Testis (tissue), 5 donors: Measurements from ENCODE around the gene PACRGL. TPM values are rescaled to one million over a fixed set of nuclear protein-coding genes. Genes with fewer than 3 reads are reported as not detected.

Experiments
- DNase-seq: peaks from one replicate; pipeline ENCODE4 v3.0.0-alpha.2; 2019
- H3K27ac ChIP-seq, 2 donors: fragments of 200-600 bp; sonication (generic); one replicate each; pipeline ENCODE4 v1.5.1; 2019
- H3K27me3 ChIP-seq: fragments of 200-600 bp; sonication (generic); one replicate; pipeline ENCODE4 v1.5.1; 2019
- H3K36me3 ChIP-seq: fragments of 200-600 bp; sonication (generic); one replicate; pipeline ENCODE4 v1.5.1; 2017; ENCODE audit warnings: low read depth; ENCODE audit errors: missing control alignments
- H3K4me1 ChIP-seq: fragments of 200-600 bp; sonication (generic); one replicate; pipeline ENCODE4 v1.5.1; 2019
- H3K4me3 ChIP-seq, 2 donors: fragments of 200-600 bp; sonication (generic); one replicate each; pipeline ENCODE4 v1.5.1; 2017 to 2019
- H3K9me3 ChIP-seq: fragments of 200-600 bp; sonication (generic); one replicate; pipeline ENCODE4 v1.5.1; 2017
- POLR2A ChIP-seq: fragments of 450-650 bp; IDR thresholded peaks from one replicate; pipeline ENCODE4 v1.6.1; 2017; ENCODE audit warnings: antibody characterized with exemption, mild to moderate bottlenecking, moderate library complexity
- WGBS, 2 donors: methylation state at CpG; one replicate each; pipeline ENCODE4 v1.1.5; 2018; 5-methylcytosine and 5-hydroxymethylcytosine counted together
- intact Hi-C: fragments of 100-400 bp; cut with DNase I; formaldehyde crosslinking; loops from one replicate; pipeline ENCODE4 v1.15.1; 2023; ENCODE audit warnings: low total_unique reads
- long read RNA-seq, 2 donors: transcript quantifications; one replicate each; lab custom pipeline, GENCODE V29; 2026
- polyA plus RNA-seq: library from polyadenylated mRNA; stranded (reverse); fragments of 350-450 nt; fragmentation: Illumina TruSeq; extraction: RNeasy Lipid Tissue Mini Kit (QIAGEN cat#74804); gene quantifications from one replicate; pipeline ENCODE4 v1.2.3, GENCODE V29; 2014; ENCODE audit warnings: low read depth, low replicate concordance; ENCODE audit not compliant: insufficient read depth
- total RNA-seq, 2 donors: library from RNA; depleted of rRNA; stranded (reverse); fragments of >200 nt; gene quantifications; one replicate each; pipeline ENCODE4 v1.2.3, GENCODE V29; 2016
- TF ChIP-seq, protein P1 (sequence below), 3 experiments: fragments of 450-650 bp in 2 of 3; fragments of 200-600 bp in 1 of 3; sonication (generic) in 1 of 3; IDR thresholded peaks; one replicate each; pipeline ENCODE4 v1.5.1; 2016 to 2019; ENCODE audit warnings: antibody characterized with exemption in 3 of 3, mild to moderate bottlenecking in 2 of 3, moderate library complexity in 1 of 3

PACRGL gene
- 10 to 100 TPM; 53.9 to 90.8 TPM for total RNA-seq
- polyA plus RNA-seq: 109 TPM
- long read RNA-seq, donor 1, partial matches to known transcripts: 0 of 1 reads
- long read RNA-seq, donor 1, other reads (novel, unspliced or antisense): 0 of 1 reads
- long read RNA-seq, donor 2: 0 reads

DNA sequence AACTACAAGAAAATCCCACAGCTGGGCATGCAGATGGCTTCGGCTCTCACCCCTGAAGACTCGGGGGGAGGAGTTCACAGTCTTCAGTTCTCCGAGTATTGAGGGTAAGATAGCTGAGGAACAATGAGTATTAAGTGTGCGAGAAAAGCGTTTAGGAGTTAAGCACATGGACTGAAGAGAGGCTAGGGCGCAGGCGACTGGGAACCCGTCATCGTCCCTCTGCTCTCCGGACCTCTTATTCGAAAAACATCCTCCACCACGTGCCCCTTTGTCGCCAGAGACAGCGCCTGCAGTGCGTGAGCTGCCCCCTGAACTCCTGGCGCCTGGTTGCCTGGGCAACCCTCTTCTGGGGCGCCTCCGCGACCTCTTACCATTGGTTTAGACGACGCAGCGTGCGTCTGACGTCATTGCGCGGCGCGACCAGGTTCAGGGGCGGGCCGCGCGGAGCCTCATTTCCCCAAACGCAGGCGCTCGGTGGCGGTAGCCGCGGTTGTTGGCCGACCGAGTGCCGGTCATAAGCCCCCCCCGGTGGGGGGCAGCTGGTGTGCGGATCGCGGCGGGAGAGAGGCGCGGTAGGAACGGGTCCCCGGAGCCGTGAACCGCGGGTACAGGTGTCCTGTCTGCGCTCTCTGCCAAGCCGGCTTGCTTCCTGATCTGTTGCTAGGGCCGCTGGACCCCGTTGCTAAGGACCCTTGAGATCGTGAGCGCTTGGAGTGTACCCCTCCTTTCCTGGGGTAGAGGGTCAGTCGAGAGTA is at the start of gene PACRGL:
Gene PACRGL, plus strand, starts transcription at position 452 of the 755 bp plus-strand sequence. CDS start 4,024 bp downstream, outside the sequence.
- H3K27ac ChIP-seq: peak within 1 kb of the TSS; percentile 64 to 66
- TF ChIP-seq, protein P1, sequence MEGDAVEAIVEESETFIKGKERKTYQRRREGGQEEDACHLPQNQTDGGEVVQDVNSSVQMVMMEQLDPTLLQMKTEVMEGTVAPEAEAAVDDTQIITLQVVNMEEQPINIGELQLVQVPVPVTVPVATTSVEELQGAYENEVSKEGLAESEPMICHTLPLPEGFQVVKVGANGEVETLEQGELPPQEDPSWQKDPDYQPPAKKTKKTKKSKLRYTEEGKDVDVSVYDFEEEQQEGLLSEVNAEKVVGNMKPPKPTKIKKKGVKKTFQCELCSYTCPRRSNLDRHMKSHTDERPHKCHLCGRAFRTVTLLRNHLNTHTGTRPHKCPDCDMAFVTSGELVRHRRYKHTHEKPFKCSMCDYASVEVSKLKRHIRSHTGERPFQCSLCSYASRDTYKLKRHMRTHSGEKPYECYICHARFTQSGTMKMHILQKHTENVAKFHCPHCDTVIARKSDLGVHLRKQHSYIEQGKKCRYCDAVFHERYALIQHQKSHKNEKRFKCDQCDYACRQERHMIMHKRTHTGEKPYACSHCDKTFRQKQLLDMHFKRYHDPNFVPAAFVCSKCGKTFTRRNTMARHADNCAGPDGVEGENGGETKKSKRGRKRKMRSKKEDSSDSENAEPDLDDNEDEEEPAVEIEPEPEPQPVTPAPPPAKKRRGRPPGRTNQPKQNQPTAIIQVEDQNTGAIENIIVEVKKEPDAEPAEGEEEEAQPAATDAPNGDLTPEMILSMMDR (IDR thresholded peaks at IDR 0.05): no peak
- no peak for TF ChIP-seq POLR2A
- WGBS, 2 donors: 0% methylated on average over 16 to 34 of the region's 60 CpGs
- intact Hi-C loops: no loop called here
- peaks cover 9% of the 10 kb centered on the region for H3K4me1 ChIP-seq
- H3K27me3 ChIP-seq: no peaks in the 10 kb centered on the region
- peak within 1 kb of the TSS; percentile 78 to 84 for H3K4me3 ChIP-seq
- no peaks in the 10 kb centered on the region for H3K36me3 ChIP-seq
- peak; percentile 98 for DNase-seq
- no peaks in the 10 kb centered on the region for H3K9me3 ChIP-seq

DNA sequence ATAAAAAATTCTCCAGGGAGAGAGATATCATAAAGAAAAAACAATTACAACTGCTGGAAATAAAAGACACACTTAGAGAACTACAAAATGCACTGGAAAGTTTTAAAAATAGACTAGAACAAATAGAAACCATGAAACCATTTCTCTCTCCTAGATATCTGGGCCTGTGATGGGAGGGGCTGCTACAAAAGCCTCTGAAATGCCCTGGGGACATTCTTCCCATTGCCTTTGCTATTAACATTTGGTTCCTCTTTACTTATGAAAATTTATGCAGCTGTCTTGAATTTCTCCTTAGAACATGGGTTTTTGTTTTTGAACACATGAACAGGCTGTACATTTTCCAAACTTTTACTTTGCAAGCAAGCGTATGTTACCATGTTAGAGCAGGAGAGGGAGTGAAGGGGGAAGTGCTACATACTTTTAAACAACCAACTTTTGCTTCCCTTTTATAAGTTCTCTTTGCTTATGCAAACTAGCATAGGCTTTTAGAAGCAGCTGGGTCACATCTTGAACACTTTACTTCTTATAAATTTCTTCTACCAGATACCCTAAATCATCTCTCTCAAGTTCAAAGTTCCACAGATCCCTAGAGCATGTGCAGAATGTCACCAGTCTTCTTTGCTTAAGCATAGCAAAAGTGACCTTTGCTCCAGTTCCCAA is 47.9 kb upstream of the PACRGL start:
- intact Hi-C loops: no loop called here
- WGBS, 2 donors: 71 to 83% methylated on average over 1 of the region's 1 CpG
- Histone ChIP-seq H3K36me3 (no peaks in the 10 kb centered on the region), H3K9me3 (no peaks in the 10 kb centered on the region), H3K4me3 (no peak overlapping the region), H3K27me3 (no peaks in the 10 kb centered on the region), H3K4me1 (no peaks in the 10 kb centered on the region), H3K27ac (no peak overlapping the region)
- TF ChIP-seq, protein P1 (IDR thresholded peaks at IDR 0.05): no peak
- TF ChIP-seq POLR2A: no peak
- no peak for DNase-seq

DNA sequence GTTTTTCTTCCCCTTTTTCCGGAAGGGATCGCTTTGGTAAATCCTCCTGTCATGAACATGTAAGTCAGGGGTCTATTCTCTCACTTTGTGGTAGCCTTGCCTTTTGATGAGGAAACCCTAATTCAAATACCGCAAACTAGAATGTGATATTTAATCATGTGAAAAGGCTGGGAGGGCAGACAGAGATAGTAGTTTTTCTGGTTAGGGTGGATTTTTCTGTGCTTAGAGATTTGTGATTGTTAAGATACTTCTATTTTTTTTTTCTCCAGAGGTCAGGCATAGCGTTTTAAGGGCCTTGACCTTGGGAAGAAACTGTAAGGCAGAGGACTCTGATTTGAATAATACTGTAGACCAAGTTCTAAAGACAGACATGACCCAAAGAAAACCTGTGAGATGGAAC is 41.8 kb upstream of the PACRGL start:
- Histone ChIP-seq H3K27ac (no peak overlapping the region), H3K36me3 (no peaks in the 10 kb centered on the region), H3K4me3 (no peak overlapping the region), H3K9me3 (no peaks in the 10 kb centered on the region), H3K4me1 (no peaks in the 10 kb centered on the region), H3K27me3 (no peaks in the 10 kb centered on the region)
- intact Hi-C loops: no loop called here
- TF ChIP-seq, protein P1 (IDR thresholded peaks at IDR 0.05): no peak
- TF ChIP-seq POLR2A: no peak
- DNase-seq: no peak
- WGBS, 2 donors: 62 to 67% methylated on average over 4 of the region's 4 CpGs

DNA sequence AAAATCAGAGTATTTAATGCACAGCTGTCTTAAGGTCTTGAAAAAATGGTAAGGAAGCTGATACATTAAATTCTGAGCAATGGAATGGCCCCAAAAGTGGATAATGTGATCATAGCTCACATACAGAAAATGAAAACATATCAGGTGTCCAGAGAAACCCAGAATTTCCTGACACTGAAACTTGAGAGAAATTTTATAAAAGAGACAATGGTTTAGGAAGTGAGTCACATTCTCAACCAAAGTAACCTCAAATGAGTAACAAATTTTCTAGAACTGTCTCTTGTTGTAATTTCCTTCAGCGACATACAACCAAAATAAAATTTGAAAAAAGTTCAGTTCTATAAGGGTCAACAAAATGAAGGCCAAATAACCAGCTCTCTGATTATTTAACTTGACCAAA is 37.4 kb upstream of the PACRGL start:
- no peaks in the 10 kb centered on the region for H3K36me3 ChIP-seq
- H3K4me3 ChIP-seq: no peak overlapping the region
- H3K27ac ChIP-seq: no peak overlapping the region
- TF ChIP-seq POLR2A: no peak
- TF ChIP-seq, protein P1 (IDR thresholded peaks at IDR 0.05): no peak
- 0% methylated on average over 1 of the region's 1 CpG; no CpG with 5 or more reads in 1 of the 2 donors for WGBS, 2 donors
- no peaks in the 10 kb centered on the region for H3K9me3 ChIP-seq
- no peak for DNase-seq
- H3K4me1 ChIP-seq: no peaks in the 10 kb centered on the region
- intact Hi-C loops: no loop called here
- H3K27me3 ChIP-seq: no peaks in the 10 kb centered on the region
